Hematopoietic multipotent progenitor cell treated with erythropoietin and hydrocortisone succinate and interleukin-3 and kit ligand, for 17 days (in vitro differentiated cells): ENCODE measurements around the gene UGGT2.
A peak's percentile ranks its signal among the peaks of the same experiment; 100 is the strongest.

Experiments used
- DNase-seq: peaks from one replicate; pipeline ENCODE4 v3.0.0-alpha.2; 2015; ENCODE audit warnings: low spot score

The UGGT2 gene, protein sequence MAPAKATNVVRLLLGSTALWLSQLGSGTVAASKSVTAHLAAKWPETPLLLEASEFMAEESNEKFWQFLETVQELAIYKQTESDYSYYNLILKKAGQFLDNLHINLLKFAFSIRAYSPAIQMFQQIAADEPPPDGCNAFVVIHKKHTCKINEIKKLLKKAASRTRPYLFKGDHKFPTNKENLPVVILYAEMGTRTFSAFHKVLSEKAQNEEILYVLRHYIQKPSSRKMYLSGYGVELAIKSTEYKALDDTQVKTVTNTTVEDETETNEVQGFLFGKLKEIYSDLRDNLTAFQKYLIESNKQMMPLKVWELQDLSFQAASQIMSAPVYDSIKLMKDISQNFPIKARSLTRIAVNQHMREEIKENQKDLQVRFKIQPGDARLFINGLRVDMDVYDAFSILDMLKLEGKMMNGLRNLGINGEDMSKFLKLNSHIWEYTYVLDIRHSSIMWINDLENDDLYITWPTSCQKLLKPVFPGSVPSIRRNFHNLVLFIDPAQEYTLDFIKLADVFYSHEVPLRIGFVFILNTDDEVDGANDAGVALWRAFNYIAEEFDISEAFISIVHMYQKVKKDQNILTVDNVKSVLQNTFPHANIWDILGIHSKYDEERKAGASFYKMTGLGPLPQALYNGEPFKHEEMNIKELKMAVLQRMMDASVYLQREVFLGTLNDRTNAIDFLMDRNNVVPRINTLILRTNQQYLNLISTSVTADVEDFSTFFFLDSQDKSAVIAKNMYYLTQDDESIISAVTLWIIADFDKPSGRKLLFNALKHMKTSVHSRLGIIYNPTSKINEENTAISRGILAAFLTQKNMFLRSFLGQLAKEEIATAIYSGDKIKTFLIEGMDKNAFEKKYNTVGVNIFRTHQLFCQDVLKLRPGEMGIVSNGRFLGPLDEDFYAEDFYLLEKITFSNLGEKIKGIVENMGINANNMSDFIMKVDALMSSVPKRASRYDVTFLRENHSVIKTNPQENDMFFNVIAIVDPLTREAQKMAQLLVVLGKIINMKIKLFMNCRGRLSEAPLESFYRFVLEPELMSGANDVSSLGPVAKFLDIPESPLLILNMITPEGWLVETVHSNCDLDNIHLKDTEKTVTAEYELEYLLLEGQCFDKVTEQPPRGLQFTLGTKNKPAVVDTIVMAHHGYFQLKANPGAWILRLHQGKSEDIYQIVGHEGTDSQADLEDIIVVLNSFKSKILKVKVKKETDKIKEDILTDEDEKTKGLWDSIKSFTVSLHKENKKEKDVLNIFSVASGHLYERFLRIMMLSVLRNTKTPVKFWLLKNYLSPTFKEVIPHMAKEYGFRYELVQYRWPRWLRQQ (N-terminal part only)

DNA sequence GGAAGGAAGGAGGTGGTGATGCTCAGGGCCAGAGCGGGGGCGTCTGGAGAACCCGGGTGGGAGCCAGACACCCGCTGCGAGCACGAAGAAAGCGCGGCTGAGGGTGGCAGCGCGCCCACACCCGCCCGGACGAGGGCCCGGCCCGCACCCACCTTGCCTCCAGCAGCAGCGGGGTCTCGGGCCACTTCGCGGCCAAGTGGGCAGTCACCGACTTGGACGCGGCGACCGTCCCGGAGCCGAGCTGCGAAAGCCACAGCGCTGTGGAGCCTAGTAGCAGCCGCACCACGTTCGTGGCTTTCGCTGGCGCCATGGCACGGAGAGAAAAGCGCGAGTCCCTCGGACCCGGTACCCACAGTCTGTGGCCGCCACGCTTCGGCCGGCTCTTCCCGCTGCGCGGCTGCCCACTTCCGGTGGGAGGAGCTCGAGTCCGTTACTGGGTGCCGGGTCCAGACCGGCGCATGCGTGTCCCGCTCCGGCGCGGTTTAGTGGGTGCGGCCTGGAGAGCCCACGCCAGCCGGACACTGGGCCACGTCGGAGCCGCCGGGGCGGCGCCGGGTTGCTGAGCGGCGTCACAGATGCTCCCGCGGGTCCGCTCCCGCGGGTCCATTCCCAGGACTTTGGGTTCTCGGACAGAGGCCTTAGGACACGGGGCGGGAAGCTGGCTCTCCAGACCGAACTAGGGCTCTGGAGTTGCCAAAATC is at the start of gene UGGT2:
Gene UGGT2, minus strand, starts transcription at position 399 of the 701 bp plus-strand sequence. Its CDS starts 89 bp downstream, at position 310.
- peak; percentile 68 for DNase-seq

DNA sequence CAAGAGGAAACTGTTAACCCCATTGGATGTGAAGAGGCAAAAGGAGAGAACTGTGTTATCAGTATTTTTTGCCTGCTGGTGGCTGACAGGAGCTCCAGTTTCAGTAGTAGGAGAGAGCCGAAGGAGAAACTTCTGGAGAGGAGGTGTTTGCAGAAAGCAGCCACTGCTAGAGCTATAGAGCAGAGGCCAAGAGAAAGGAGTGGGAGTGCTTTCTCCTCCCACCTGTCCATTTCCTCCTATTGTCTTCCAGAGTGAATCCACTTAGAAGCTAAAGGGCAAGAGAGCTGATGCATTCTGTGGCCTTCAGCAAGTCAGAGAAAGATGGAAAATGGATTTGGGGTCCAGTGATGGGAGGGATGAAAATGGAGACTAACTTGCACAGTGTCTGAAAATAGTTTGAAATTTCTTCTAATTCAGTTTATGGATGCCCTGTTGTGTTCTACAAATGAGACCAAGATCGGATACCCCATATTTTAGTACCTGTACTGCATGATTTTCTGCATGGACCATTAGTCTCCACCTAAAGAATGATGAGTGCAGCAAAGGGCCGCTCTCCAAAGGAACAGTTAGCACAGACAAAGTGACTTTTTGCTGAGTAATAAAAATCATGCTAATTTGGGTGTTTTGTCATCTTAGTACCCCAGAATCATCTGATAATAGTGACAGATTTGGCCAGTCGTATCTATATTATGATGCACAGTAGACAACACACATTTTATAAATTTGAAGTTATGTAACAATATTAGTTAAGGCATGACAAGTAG is 47.4 kb upstream of the UGGT2 start:
- DNase-seq: no peak

DNA sequence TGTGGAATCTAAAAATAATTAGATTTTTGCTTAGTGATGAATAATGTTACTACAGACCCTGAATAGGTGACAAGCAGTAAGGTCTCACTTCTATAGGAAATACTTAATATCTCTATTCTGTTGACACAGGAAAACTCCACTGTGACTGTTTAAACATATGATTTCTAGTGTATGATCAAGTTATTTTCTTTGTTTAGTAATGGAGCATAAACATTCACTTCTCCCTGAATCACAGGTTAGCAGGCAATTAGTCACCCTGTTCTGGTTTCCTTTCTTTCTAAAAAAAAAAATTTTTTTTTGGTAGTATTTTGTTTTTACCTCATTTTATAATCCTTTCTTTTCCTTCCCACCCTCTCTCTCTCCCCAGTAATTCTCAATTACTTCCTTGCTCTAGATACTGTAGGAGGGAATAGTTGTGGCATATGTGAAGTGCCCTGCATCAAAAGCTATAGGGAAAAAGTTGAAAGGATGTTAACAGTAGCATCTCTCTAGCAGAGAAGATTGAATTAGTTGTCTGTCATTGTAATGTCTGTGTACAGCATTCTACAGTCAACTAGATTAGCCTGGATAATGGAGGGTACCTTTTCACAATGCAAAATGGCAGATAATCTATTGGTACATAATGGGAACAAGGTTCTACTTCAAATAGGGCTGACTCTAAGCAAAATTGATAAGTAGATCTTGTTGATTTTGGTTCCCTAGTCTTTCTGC is 40.2 kb upstream of the UGGT2 start:
- no peak for DNase-seq

DNA sequence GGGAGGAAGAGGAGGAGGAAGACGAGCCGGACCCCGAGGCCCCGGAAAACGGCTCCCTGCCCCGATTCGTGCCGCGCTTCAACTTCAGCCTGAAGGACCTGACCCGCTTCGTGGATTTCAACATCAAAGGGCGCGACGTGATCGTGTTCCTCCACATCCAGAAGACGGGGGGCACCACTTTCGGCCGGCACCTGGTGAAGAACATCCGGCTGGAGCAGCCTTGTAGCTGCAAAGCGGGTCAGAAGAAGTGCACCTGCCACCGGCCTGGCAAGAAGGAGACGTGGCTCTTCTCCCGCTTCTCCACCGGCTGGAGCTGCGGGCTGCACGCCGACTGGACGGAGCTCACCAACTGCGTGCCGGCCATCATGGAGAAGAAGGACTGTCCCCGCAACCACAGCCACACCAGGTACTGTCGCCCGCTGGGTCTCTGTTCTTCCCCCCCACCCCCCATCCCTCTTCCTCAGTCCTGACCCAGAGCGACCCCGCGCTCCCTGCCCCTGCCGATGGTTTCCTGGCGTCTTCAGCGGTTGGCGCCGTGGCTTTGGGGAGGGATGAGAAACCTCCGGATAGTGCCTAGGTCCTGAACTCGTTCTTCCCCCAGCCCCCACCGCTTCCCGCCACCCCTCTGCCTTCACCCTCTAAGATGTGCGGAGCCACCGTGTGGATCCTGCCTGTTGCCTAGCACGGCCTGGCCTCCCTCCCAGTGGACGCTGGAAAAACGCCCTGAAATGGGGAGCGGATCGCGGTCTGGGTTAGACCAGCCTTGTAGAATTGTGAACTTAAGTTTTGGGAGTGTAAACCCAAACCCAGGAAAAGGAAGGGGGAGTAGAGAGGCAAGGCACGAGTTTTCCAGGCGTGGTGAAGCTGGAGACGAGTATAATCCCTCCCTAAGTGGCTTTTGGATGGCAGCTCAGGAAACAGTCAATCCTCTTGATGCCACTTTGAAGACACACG is 38.2 kb upstream of the UGGT2 start:
- no peak for DNase-seq

DNA sequence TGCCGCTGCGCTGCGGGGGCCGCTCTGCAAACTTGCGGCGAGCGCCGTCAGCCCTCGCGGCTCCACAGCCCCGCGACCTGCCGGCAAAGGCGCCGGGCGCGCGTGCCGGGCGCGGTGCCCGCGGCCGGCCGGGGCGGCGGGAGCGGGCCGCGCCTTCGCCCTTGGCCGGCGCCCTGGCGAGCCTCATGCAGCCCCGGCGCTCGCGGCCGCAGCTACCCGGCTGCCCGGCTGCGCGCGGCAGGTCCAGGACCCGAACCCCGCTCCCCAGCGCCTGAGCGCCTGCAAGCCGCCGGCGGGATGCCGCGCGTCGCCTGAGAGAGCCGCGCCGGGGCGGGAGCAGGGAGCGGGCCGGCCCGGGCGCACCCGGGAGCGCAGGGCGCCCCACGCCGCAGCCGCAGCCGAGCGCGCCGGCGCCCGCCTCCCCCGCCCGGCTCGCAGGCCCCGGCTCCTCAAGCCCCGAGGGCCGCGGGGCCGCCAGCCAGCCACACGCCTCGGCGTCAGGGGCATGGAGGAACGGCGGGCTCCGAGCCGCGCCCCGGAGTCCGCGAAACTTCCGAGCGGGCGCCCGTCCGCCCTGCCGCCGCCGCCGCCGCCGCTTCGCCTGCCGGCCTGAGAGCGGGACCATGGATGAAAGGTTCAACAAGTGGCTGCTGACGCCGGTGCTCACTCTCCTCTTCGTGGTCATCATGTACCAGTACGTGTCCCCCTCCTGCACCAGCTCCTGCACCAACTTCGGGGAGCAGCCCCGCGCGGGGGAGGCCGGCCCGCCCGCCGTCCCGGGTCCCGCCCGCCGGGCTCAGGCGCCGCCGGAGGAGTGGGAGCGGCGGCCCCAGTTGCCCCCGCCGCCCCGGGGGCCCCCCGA is 37.3 kb upstream of the UGGT2 start:
- DNase-seq: no peak

GRCh38 chr13:96089749-96090239 is 36.6 kb upstream of the UGGT2 start, which contains the start of gene HS6ST3:
Gene HS6ST3 (plus strand): TSS chr13:96090107.
- no peak for DNase-seq

GRCh38 chr13:96089139-96089538 is 35.9 kb upstream of the UGGT2 start:
- DNase-seq: no peak

GRCh38 chr13:96086736-96087135 is 33.5 kb upstream of the UGGT2 start:
- DNase-seq: no peak

DNA sequence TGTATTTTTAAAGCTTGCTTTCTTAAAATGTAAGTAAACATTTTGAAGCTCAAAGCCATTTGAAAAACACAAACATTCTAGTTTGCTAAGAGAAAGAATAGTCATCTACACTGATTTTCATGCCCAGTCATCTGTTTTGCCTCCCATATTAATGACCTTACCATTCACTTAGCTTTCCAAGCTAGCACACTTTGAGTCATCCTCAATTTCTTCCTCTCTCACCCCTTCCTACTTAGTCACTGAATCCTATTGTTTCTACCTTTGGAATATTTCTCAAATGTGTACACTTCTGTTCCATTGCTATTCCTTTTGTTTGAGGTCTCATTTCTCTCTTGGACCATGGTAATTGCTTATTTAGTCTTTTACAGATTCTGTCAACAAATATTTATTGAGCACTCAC is 29.4 kb upstream of the UGGT2 start:
- no peak for DNase-seq

DNA sequence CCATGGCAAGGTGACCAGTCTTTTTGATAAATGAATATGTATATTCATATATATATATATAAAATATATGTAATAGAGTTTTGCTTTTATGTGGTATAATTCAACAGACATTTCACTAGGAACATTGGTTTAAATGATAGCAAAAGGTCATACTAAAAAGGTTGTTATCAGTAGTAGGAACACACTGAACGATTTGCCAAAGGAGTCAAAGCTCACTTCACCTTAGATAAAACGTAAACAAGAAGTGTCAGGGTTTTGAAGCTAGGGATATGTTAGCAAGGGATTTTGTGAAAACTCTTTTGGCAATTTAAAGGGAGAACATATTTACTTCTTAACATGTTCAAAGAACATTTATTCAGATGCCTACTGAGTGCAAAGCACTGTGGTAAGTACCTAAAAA is 28.7 kb upstream of the UGGT2 start:
- DNase-seq: no peak

DNA sequence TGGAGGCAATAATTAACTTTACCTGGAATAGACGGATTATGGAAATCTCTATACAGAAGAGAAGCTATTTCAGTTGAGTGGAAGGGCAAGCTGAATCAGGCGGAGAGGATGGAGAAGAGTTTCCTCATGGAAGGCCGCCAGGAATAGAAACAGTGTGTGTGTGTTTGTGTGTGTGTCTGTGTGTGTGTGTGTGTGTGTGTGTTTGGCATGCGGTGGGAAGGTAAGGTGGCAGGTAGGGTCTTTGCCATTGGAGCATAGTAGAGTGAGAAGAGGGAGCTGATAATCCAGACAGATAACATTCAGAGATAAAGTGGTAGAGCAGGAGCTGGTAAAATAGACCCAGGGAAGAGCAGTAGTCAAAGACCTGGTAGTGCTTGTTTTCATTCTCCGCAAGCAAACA is 27.5 kb upstream of the UGGT2 start:
- DNase-seq: no peak

DNA sequence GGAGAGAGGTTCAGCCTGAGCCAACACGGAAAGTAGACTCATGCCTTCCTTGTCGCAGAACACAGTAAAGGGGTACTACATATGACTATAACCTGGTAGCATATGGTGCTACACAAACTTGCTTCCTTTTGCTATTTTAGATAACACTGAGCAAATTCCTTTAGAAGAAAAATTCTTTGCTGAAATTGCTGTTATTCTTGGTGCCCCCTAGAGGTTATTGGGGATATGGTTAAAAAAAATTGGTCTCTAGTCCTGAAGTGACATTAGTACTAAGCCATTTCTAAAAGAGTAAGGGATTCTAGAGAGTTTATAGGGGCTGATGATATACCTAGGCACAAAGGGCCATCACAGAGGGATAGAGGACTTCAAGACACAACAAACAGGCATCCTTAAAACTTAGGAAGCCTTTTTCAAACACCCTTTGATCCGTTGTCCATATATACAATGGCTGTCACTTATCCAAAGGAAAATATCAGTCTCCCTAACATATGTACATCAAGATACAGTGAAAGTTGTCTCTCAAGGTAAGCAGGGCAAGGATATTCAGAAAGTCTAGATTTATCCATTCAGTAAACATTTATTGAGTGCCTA is 22.8 kb upstream of the UGGT2 start:
- no peak for DNase-seq

GRCh38 chr13:96072392-96072791 is 19.2 kb upstream of the UGGT2 start:
- DNase-seq: no peak

DNA sequence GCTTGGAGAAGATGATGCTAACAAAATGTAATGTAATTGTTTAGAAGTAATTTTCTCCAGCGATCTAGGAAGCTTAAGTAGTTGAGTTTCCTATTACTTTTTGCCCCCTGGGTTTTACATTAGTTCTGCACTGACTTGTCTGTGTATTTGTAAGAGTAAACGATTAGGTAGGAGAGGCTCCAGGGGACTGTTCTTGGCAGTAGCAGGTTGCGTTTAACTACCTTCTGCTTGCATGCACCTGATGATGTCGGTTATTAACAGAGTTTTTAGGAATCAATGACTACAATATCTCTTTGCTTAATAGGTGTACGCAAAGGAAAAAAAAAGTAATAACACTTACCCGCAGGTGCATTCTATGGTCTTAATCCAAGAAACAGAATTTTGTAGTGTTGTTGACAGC is 18.3 kb upstream of the UGGT2 start:
- no peak for DNase-seq

- DNase-seq: no peak
Observed at GRCh38 chr13:96068729-96069128, 15.5 kb upstream of the UGGT2 start.

- no peak for DNase-seq
Observed at GRCh38 chr13:96065849-96066248, 12.6 kb upstream of the UGGT2 start.

DNA sequence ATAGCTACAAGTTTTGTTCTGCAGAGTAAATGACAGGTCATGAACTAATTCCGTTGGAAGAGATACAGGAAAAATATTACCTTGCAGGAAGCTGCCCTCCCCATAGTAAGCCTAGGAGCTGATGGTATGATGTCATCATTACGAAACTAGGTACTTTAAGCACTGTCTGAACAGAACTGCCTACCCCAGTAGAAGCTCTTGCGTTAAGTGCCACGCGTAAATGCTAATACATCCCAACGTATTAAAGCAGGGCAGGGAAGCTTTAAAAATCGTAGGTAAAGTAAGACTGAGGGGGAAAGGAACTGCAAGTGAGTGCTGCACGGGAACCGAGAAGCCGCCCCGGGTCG is 572 bp downstream of the UGGT2 start:
- DNase-seq: peak; percentile 9
